IMR-90 (cell line): ENCODE results near the gene KCNQ5. TPM values are rescaled to one million over a fixed set of nuclear protein-coding genes. Genes with fewer than 3 reads are reported as not detected.

Experiments
- ATAC-seq: fragments of 200-7000 bp; cut with Tn5 transposase; 2 replicates; pipeline ENCODE4 v1.9.1; 2020; ENCODE audit warnings: low read depth, mild to moderate bottlenecking, moderate library complexity
- BruUV-seq: library from RNA; stranded (reverse); fragments of 400-500 nt; replicated peaks from 2 replicates; lab custom pipeline; 2021; lab: Mats Ljungman, UMichigan
- CTCF ChIA-PET: fragments of 300-600 bp; formaldehyde crosslinking; extraction: SDS; loops from one replicate; lab custom pipeline; 2021; ENCODE audit warnings: antibody characterized with exemption; lab: Yijun Ruan, JAX
- POLR2A ChIA-PET: fragments of 300-600 bp; sonication (Branson Sonifier 250); formaldehyde crosslinking; loops from one replicate; lab custom pipeline; 2022; ENCODE audit warnings: antibody characterized with exemption; ENCODE audit not compliant: unreplicated experiment; lab: Charles Lee
- DNase-seq: peaks from one replicate; pipeline ENCODE4 v3.0.0; 2013
- H2AFZ ChIP-seq: replicated peaks from 2 replicates; pipeline ENCODE3; 2013; ENCODE audit warnings: low read length, mild to moderate bottlenecking; ENCODE audit not compliant: poor library complexity
- H2AK5ac ChIP-seq: 2 replicates; pipeline ENCODE4 v1.6.1; 2013; ENCODE audit warnings: low read depth, low read length, inconsistent platforms
- H2AK9ac ChIP-seq: replicated peaks from 2 replicates; pipeline ENCODE3; 2013; ENCODE audit warnings: mild to moderate bottlenecking, low read depth, low read length, moderate library complexity; ENCODE audit not compliant: poor library complexity
- H2BK120ac ChIP-seq: 2 replicates; pipeline ENCODE4 v1.6.1; 2013; ENCODE audit warnings: low read depth, low read length, inconsistent platforms
- H2BK15ac ChIP-seq: 3 replicates; pipeline ENCODE4 v1.6.1; 2013; ENCODE audit warnings: low read depth, low read length, inconsistent platforms
- H2BK20ac ChIP-seq: 2 replicates; pipeline ENCODE4 v1.6.1; 2013; ENCODE audit warnings: low read depth, mild to moderate bottlenecking, inconsistent platforms, low read length, moderate library complexity
- H2BK5ac ChIP-seq: 2 replicates; pipeline ENCODE4 v1.6.1; 2013; ENCODE audit warnings: mild to moderate bottlenecking, low read depth, low read length, inconsistent platforms; ENCODE audit not compliant: poor library complexity, severe bottlenecking
- H3K14ac ChIP-seq: replicated peaks from 2 replicates; pipeline ENCODE4 v1.6.1; 2013; ENCODE audit warnings: low read depth, low read length, inconsistent platforms
- H3K18ac ChIP-seq: 2 replicates; pipeline ENCODE4 v1.6.1; 2013; ENCODE audit warnings: low read depth, low read length, control low read depth
- H3K23ac ChIP-seq: 2 replicates; pipeline ENCODE4 v1.6.1; 2013; ENCODE audit warnings: low read depth, low read length, inconsistent platforms
- H3K27ac ChIP-seq: 2 replicates; pipeline ENCODE4 v1.5.1; 2013; ENCODE audit warnings: mild to moderate bottlenecking, control low read depth, low read length; ENCODE audit not compliant: insufficient read depth
- H3K27me3 ChIP-seq: 2 replicates; pipeline ENCODE4 v1.6.1; 2013; ENCODE audit warnings: low read length; ENCODE audit not compliant: control insufficient read depth, insufficient read depth
- H3K36me3 ChIP-seq: 2 replicates; pipeline ENCODE4 v1.6.1; 2013; ENCODE audit warnings: low read length, mixed read lengths; ENCODE audit not compliant: control insufficient read depth, insufficient read depth
- H3K4ac ChIP-seq: 2 replicates; pipeline ENCODE4 v1.6.1; 2013; ENCODE audit warnings: low read depth, low read length, inconsistent platforms
- H3K4me1 ChIP-seq: 2 replicates; pipeline ENCODE4 v1.6.1; 2013; ENCODE audit warnings: low read length, mixed read lengths; ENCODE audit not compliant: control insufficient read depth, insufficient read depth
- H3K4me2 ChIP-seq: 2 replicates; pipeline ENCODE4 v1.6.1; 2013; ENCODE audit warnings: low read depth, mild to moderate bottlenecking, control low read depth, low read length, moderate library complexity
- H3K4me3 ChIP-seq: 2 replicates; pipeline ENCODE4 v1.5.1; 2013; ENCODE audit warnings: low read depth, mild to moderate bottlenecking, control low read depth, low read length, moderate library complexity; ENCODE audit not compliant: insufficient read depth
- H3K56ac ChIP-seq: 2 replicates; pipeline ENCODE4 v1.6.1; 2013; ENCODE audit warnings: low read length, inconsistent platforms; ENCODE audit not compliant: insufficient read depth; ENCODE audit errors: extremely low read depth
- H3K79me1 ChIP-seq, 2 experiments: 2 replicates each; pipeline ENCODE4 v1.6.1; 2013; ENCODE audit warnings: low read length in 2 of 2, inconsistent platforms in 1 of 2, low read depth in 1 of 2
- H3K9ac ChIP-seq: 2 replicates; pipeline ENCODE4 v1.6.1; 2013; ENCODE audit warnings: low read depth, low read length, control low read depth
- H3K9me1 ChIP-seq: 2 replicates; pipeline ENCODE4 v1.6.1; 2013; ENCODE audit warnings: low read length, inconsistent platforms; ENCODE audit not compliant: insufficient read depth
- H3K9me3 ChIP-seq: 2 replicates; pipeline ENCODE4 v1.6.1; 2013; ENCODE audit warnings: low read length; ENCODE audit not compliant: control insufficient read depth, insufficient read depth
- H4K20me1 ChIP-seq: 2 replicates; pipeline ENCODE4 v1.6.1; 2013; ENCODE audit warnings: low read length, inconsistent platforms; ENCODE audit not compliant: insufficient read depth
- H4K5ac ChIP-seq: 2 replicates; pipeline ENCODE4 v1.6.1; 2013; ENCODE audit warnings: mild to moderate bottlenecking, low read depth, low read length, control low read depth
- H4K8ac ChIP-seq, 2 experiments: 2 replicates each; pipeline ENCODE4 v1.6.1; 2013; ENCODE audit warnings: low read depth in 2 of 2, low read length in 2 of 2, control low read depth in 1 of 2, inconsistent platforms in 1 of 2
- H4K91ac ChIP-seq: 2 replicates; pipeline ENCODE4 v1.6.1; 2013; ENCODE audit warnings: low read depth, low read length, inconsistent platforms; ENCODE audit not compliant: insufficient read depth
- BHLHE40 ChIP-seq: fragments of 150-350 bp; IDR thresholded peaks from 2 replicates; pipeline ENCODE4 v1.6.1; 2016; ENCODE audit warnings: mild to moderate bottlenecking, low read depth, low read length
- CHD1 ChIP-seq: IDR thresholded peaks from 2 replicates; pipeline ENCODE4 v1.6.1; 2012; ENCODE audit warnings: low read depth, low read length, improper control_type of control experiment
- FOS ChIP-seq: fragments of 150-350 bp; IDR thresholded peaks from 2 replicates; pipeline ENCODE4 v1.6.1; 2016; ENCODE audit warnings: low read depth, low read length
- MAZ ChIP-seq: IDR thresholded peaks from 2 replicates; pipeline ENCODE4 v1.6.1; 2012; ENCODE audit warnings: low read depth, mild to moderate bottlenecking, low read length, improper control_type of control experiment, moderate library complexity, borderline replicate concordance
- MXI1 ChIP-seq: IDR thresholded peaks from 2 replicates; pipeline ENCODE4 v1.6.1; 2012; ENCODE audit warnings: low read depth, mild to moderate bottlenecking, low read length, moderate library complexity, borderline replicate concordance
- RAD21 ChIP-seq: IDR thresholded peaks from 2 replicates; pipeline ENCODE4 v1.6.1; 2012; ENCODE audit warnings: low read length, improper control_type of control experiment
- RCOR1 ChIP-seq: IDR thresholded peaks from 2 replicates; pipeline ENCODE4 v1.6.1; 2012; ENCODE audit warnings: mild to moderate bottlenecking, low read length, improper control_type of control experiment; ENCODE audit not compliant: insufficient replicate concordance
- RFX5 ChIP-seq: IDR thresholded peaks from 2 replicates; pipeline ENCODE4 v1.8.0; 2012; ENCODE audit warnings: low read depth, mild to moderate bottlenecking, low read length, moderate library complexity
- WGBS, 2 experiments: methylation state at CpG; one replicate each; pipeline versions ENCODE4 v1.1.5 to v1.1.7; 2013; ENCODE audit warnings: missing lambda C conversion rate in 2 of 2; ENCODE audit not compliant: insufficient read length in 1 of 2; ENCODE audit errors: extremely low coverage in 2 of 2; 5-methylcytosine and 5-hydroxymethylcytosine counted together
- dilution Hi-C: fragments of 300-500 bp; cut with HindIII; formaldehyde crosslinking; loops from one replicate; pipeline ENCODE4 v1.14.3; 2018; ENCODE audit warnings: low sequenced_read_pairs; ENCODE audit not compliant: unreplicated experiment
- in situ Hi-C: fragments of 300-500 bp; cut with MboI; formaldehyde crosslinking; loops from 3 replicates; pipeline ENCODE4 v1.14.3; 2019; ENCODE audit warnings: low sequenced_read_pairs, inconsistent platforms, mixed read lengths
- intact Hi-C: fragments of 100-400 bp; cut with micrococcal nuclease; formaldehyde crosslinking; loops from 2 replicates; pipeline ENCODE4 v1.10.0; 2022
- polyA plus RNA-seq, 3 experiments: library from polyadenylated mRNA; depleted of rRNA; stranded (reverse); fragments of >200 nt; gene quantifications; 2 replicates each; pipeline ENCODE4 v1.2.3, GENCODE V29; 2012; ENCODE audit warnings: low replicate concordance in 1 of 3
- total RNA-seq: library from RNA; depleted of rRNA; stranded (reverse); fragments of >200 nt; gene quantifications from 2 replicates; pipeline ENCODE4 v1.2.3, GENCODE V29; 2012

KCNQ5 gene
- total and polyA plus RNA-seq, 2 of the 4 experiments (the other 2 are of a cell fraction) = 0.75 to 1.3 TPM

DNA sequence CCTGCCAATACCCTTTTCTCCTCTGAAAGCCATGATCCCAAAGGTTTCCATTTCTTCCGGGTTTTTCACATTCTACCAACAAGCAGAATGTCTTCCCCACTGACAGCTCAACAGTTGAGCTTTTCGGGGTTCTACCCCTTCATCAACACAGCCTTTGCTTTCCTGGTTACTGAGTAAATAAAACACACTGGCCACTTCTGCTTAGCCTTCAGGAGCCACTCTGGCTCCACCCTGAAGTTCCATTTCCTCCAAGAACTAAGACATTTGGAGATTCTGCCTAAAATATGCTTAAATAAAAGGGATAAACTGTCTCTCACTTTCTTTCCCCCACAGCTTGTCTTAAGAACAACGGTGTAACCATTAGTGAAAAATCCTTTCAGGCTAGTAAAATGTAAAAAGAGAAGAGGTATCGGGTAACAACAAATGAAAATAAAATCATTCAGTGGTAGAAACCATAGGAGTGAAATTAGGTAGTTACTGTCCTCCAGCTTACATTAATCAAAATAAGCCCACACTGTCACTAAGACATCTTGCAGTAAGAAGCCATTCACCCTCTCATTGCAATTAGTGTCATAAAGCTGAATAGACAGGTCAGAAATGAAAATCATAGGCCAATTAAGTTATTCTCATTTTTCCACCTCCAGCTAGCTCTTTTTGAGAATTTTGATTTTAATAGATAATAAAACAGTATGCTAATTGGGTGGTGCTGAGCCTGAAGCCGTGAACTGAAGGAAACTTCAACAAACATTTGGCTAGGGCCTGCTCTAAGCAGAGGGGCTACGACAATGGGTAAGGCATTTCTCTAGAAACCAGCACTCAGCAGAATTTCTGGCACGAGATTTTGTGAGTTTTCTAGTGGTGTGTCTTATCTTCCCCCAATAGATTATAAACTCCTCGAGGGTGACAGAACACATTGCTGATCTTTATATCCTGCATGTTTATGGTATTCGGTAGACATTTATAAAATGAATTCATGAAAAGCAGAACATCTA lies 409.2 kb downstream of the KCNQ5 start:
- H2BK15ac ChIP-seq = no peak overlapping the region
- H3K4me1 ChIP-seq = peaks cover 3% of the 10 kb centered on the region
- WGBS, 2 experiments = 100% methylated on average over 1 of the region's 9 CpGs; no CpG with 5 or more reads in 1 of the 2 experiments
- no peak overlapping the region for H2AK9ac ChIP-seq
- no peak overlapping the region for H3K9ac ChIP-seq
- H2AK5ac ChIP-seq = no peak overlapping the region
- H3K36me3 ChIP-seq = no peaks in the 10 kb centered on the region
- no peak overlapping the region for H4K8ac ChIP-seq
- intact Hi-C loops = no loop called here
- no peak overlapping the region for H3K27ac ChIP-seq
- H3K23ac ChIP-seq = no peak overlapping the region
- no peaks in the 10 kb centered on the region for H3K9me3 ChIP-seq
- no peak overlapping the region for H2BK5ac ChIP-seq
- no peak overlapping the region for H2BK20ac ChIP-seq
- in situ Hi-C loops = no loop called here
- H3K4me2 ChIP-seq = no peak overlapping the region
- H4K91ac ChIP-seq = no peak overlapping the region
- no peak overlapping the region for H3K14ac ChIP-seq
- H3K18ac ChIP-seq = no peak overlapping the region
- ATAC-seq = no peak
- DNase-seq = no peak
- no peak overlapping the region for H3K4me3 ChIP-seq
- CTCF ChIA-PET = no interaction called here
- no peaks in the 10 kb centered on the region for H3K9me1 ChIP-seq
- no peaks in the 10 kb centered on the region for H4K20me1 ChIP-seq
- no peak overlapping the region for H2AFZ ChIP-seq
- POLR2A ChIA-PET = no interaction called here
- no peak overlapping the region for H3K56ac ChIP-seq
- no peak overlapping the region for H4K5ac ChIP-seq
- BruUV-seq = no TSS peak
- dilution Hi-C loops = no loop called here
- no peak overlapping the region for H2BK120ac ChIP-seq
- no peaks in the 10 kb centered on the region for H3K27me3 ChIP-seq
- TF ChIP-seq RCOR1 (no peak), RAD21 (no peak), CHD1 (no peak), BHLHE40 (no peak), FOS (no peak), MAZ (no peak), MXI1 (no peak), RFX5 (no peak)
- no peaks in the 10 kb centered on the region for H3K79me1 ChIP-seq
- no peak overlapping the region for H3K4ac ChIP-seq
